ENCODE results near the gene HEBP1.
"Not testable (repeated sequence)": the region's sequence is repeated elsewhere in the genome, so short reads cannot be mapped to it uniquely, and the experiment has no call there.

HEBP1 gene

GRCh38 chr12:13039328-13039956 lies 39.4 kb upstream of the HEBP1 start:
- no peaks in the 10 kb centered on the region for H3K36me3 ChIP-seq (ENCODE audit: control insufficient read depth, insufficient read depth, low read length)
- H3K27ac ChIP-seq = no peak overlapping the region
- H3K79me2 ChIP-seq = peaks cover 2% of the 10 kb centered on the region
- TF ChIP-seq, protein P1, sequence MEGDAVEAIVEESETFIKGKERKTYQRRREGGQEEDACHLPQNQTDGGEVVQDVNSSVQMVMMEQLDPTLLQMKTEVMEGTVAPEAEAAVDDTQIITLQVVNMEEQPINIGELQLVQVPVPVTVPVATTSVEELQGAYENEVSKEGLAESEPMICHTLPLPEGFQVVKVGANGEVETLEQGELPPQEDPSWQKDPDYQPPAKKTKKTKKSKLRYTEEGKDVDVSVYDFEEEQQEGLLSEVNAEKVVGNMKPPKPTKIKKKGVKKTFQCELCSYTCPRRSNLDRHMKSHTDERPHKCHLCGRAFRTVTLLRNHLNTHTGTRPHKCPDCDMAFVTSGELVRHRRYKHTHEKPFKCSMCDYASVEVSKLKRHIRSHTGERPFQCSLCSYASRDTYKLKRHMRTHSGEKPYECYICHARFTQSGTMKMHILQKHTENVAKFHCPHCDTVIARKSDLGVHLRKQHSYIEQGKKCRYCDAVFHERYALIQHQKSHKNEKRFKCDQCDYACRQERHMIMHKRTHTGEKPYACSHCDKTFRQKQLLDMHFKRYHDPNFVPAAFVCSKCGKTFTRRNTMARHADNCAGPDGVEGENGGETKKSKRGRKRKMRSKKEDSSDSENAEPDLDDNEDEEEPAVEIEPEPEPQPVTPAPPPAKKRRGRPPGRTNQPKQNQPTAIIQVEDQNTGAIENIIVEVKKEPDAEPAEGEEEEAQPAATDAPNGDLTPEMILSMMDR (IDR thresholded peaks at IDR 0.05) = no peak
- no peak overlapping the region for H2AFZ ChIP-seq
- no peak overlapping the region for H3K4me3 ChIP-seq (ENCODE audit: low read depth, low read length)
- no peak overlapping the region for H3K9ac ChIP-seq
- no peaks in the 10 kb centered on the region for H3K9me3 ChIP-seq (ENCODE audit: control insufficient read depth, low read length)
- no peaks in the 10 kb centered on the region for H3K4me1 ChIP-seq
- H3K27me3 ChIP-seq (ENCODE audit: control insufficient read depth, insufficient read depth, low read length) = no peaks in the 10 kb centered on the region
- no peak overlapping the region for H3K4me2 ChIP-seq (ENCODE audit: low read length)

GRCh38 chr12:13038491-13039161 lies 38.6 kb upstream of the HEBP1 start:
- no peaks in the 10 kb centered on the region for H3K27me3 ChIP-seq (ENCODE audit: control insufficient read depth, insufficient read depth, low read length)
- H3K4me1 ChIP-seq = no peaks in the 10 kb centered on the region
- H2AFZ ChIP-seq = no peak overlapping the region
- H3K9ac ChIP-seq = no peak overlapping the region
- no peak overlapping the region for H3K4me3 ChIP-seq (ENCODE audit: low read depth, low read length)
- TF ChIP-seq, protein P1 (IDR thresholded peaks at IDR 0.05) = no peak
- H3K4me2 ChIP-seq (ENCODE audit: low read length) = no peak overlapping the region
- H3K9me3 ChIP-seq (ENCODE audit: control insufficient read depth, low read length) = no peaks in the 10 kb centered on the region
- H3K27ac ChIP-seq = no peak overlapping the region
- no peaks in the 10 kb centered on the region for H3K79me2 ChIP-seq
- no peaks in the 10 kb centered on the region for H3K36me3 ChIP-seq (ENCODE audit: control insufficient read depth, insufficient read depth, low read length)

GRCh38 chr12:13036881-13037280 lies 36.8 kb upstream of the HEBP1 start:
- H3K4me2 ChIP-seq (ENCODE audit: low read length) = no peak overlapping the region

GRCh38 chr12:13035335-13035734 lies 35.3 kb upstream of the HEBP1 start:
- H3K79me2 ChIP-seq; H3K4me1 ChIP-seq; H3K4me2 ChIP-seq (ENCODE audit: low read length); H3K9me3 ChIP-seq (ENCODE audit: control insufficient read depth, low read length); H3K27me3 ChIP-seq (ENCODE audit: control insufficient read depth, insufficient read depth, low read length); H3K36me3 ChIP-seq (ENCODE audit: control insufficient read depth, insufficient read depth, low read length); H3K9ac ChIP-seq; H3K27ac ChIP-seq; H3K4me3 ChIP-seq (ENCODE audit: low read depth, low read length); H2AFZ ChIP-seq: not testable (repeated sequence)

More at GRCh38 chr12:13036881-13037280, 36.8 kb upstream of the HEBP1 start:
- H3K27ac ChIP-seq = no peak overlapping the region
- no peak overlapping the region for H3K4me3 ChIP-seq (ENCODE audit: low read depth, low read length)
- H3K79me2 ChIP-seq = no peaks in the 10 kb centered on the region
- H2AFZ ChIP-seq = no peak overlapping the region
- H3K27me3 ChIP-seq (ENCODE audit: control insufficient read depth, insufficient read depth, low read length) = no peaks in the 10 kb centered on the region
- H3K36me3 ChIP-seq (ENCODE audit: control insufficient read depth, insufficient read depth, low read length) = no peaks in the 10 kb centered on the region
- TF ChIP-seq, protein P1 (IDR thresholded peaks at IDR 0.05) = no peak
- H3K9me3 ChIP-seq (ENCODE audit: control insufficient read depth, low read length) = no peaks in the 10 kb centered on the region
- H3K9ac ChIP-seq = no peak overlapping the region
- H3K4me1 ChIP-seq = no peaks in the 10 kb centered on the region

GRCh38 chr12:13033476-13033875 lies 33.4 kb upstream of the HEBP1 start:
- no peak overlapping the region for H3K4me3 ChIP-seq (ENCODE audit: low read depth, low read length)
- TF ChIP-seq, protein P1 (IDR thresholded peaks at IDR 0.05) = no peak
- H3K9ac ChIP-seq = no peak overlapping the region
- H3K27me3 ChIP-seq (ENCODE audit: control insufficient read depth, insufficient read depth, low read length) = no peaks in the 10 kb centered on the region
- no peaks in the 10 kb centered on the region for H3K9me3 ChIP-seq (ENCODE audit: control insufficient read depth, low read length)
- no peak overlapping the region for H3K27ac ChIP-seq
- H3K79me2 ChIP-seq = no peaks in the 10 kb centered on the region
- H3K4me2 ChIP-seq (ENCODE audit: low read length) = no peak overlapping the region
- H2AFZ ChIP-seq = no peak overlapping the region
- H3K4me1 ChIP-seq = no peaks in the 10 kb centered on the region
- no peaks in the 10 kb centered on the region for H3K36me3 ChIP-seq (ENCODE audit: control insufficient read depth, insufficient read depth, low read length)

Measured in parathyroid adenoma (tissue), 2 donors.